ENCODE measurements around the gene ZNF664.
A peak's percentile ranks its signal among the peaks of the same experiment; 100 is the strongest.

Gene ZNF664

GRCh38 chr12:123973552-123974341 lies 732 bp downstream of the ZNF664 start:
- no peak for DNase-seq (ENCODE audit: low spot score)
- CTCF ChIA-PET, result interaction anchor here (0.7 kb wide), 1 partner anchor 8 kb away, joined by 3 read pairs; no protein-coding TSS in a partner anchor
- TF ChIP-seq CTCF (conservative IDR thresholded peaks at IDR 0.05; ENCODE audit: low read depth), result no peak
- H3K27ac ChIP-seq, result peak overlapping the region; percentile 87
- POLR2A ChIA-PET (ENCODE audit: low non-redundant PET), result interaction anchor here (0.6 kb wide), 1 partner anchor 47 kb away, joined by 3 read pairs; no protein-coding TSS in a partner anchor

GRCh38 chr12:123976227-123976826 lies 3.3 kb downstream of the ZNF664 start:
- no peak for TF ChIP-seq CTCF (conservative IDR thresholded peaks at IDR 0.05; ENCODE audit: low read depth)
- H3K27ac ChIP-seq, result no peak overlapping the region
- CTCF ChIA-PET, result no interaction called here
- POLR2A ChIA-PET (ENCODE audit: low non-redundant PET), result no interaction called here
- DNase-seq (ENCODE audit: low spot score), result no peak

GRCh38 chr12:123979566-123979965 lies 6.6 kb downstream of the ZNF664 start:
- H3K27ac ChIP-seq, result no peak overlapping the region
- CTCF ChIA-PET, result no interaction called here
- POLR2A ChIA-PET (ENCODE audit: low non-redundant PET), result no interaction called here
- TF ChIP-seq CTCF (conservative IDR thresholded peaks at IDR 0.05; ENCODE audit: low read depth), result no peak
- DNase-seq (ENCODE audit: low spot score), result no peak

- H3K27ac ChIP-seq, result no peak overlapping the region
- no peak for DNase-seq (ENCODE audit: low spot score)
- ChIA-PET POLR2A (ENCODE audit: low non-redundant PET) (no interaction called here), CTCF (interaction anchor here (0.6 kb wide), 1 partner anchor 350 kb away, joined by 4 read pairs; no protein-coding TSS in a partner anchor)
- no peak for TF ChIP-seq CTCF (conservative IDR thresholded peaks at IDR 0.05; ENCODE audit: low read depth)
Observed at GRCh38 chr12:123982269-123982668, 9.3 kb downstream of the ZNF664 start.

- DNase-seq (ENCODE audit: low spot score), result peak; percentile 44
- CTCF ChIA-PET, result interaction anchor here (0.5 to 1.1 kb wide), 10 partner anchors 15 to 205 kb away, joined by 3 to 7 read pairs (median 4); no protein-coding TSS in a partner anchor
- POLR2A ChIA-PET (ENCODE audit: low non-redundant PET), result no interaction called here
- H3K27ac ChIP-seq, result no peak overlapping the region
- TF ChIP-seq CTCF (conservative IDR thresholded peaks at IDR 0.05; ENCODE audit: low read depth), result peak; percentile 54; the same call in 1 of the 2 replicates
Observed at GRCh38 chr12:123983822-123984485, 10.9 kb downstream of the ZNF664 start.

GRCh38 chr12:123984903-123985302 lies 11.9 kb downstream of the ZNF664 start:
- ChIA-PET CTCF (no interaction called here), POLR2A (ENCODE audit: low non-redundant PET) (no interaction called here)
- no peak for DNase-seq (ENCODE audit: low spot score)
- no peak for TF ChIP-seq CTCF (conservative IDR thresholded peaks at IDR 0.05; ENCODE audit: low read depth)
- H3K27ac ChIP-seq, result no peak overlapping the region

Data from RWPE1 (cell line).